HG03521 (cell line): ENCODE results near the gene DBN1.

Source experiments
- ATAC-seq: cut with Tn5 transposase; IDR thresholded peaks from one replicate; pipeline ENCODE4 v1.9.1; 2021; ENCODE audit warnings: mild to moderate bottlenecking, moderate library complexity; ENCODE audit not compliant: unreplicated experiment

DBN1 gene

GRCh38 chr5:177457852-177458681 is 15.4 kb downstream of the DBN1 start:
- ATAC-seq: no peak

- peak; percentile 41 for ATAC-seq
These were observed 16.2 kb downstream of the DBN1 start for GRCh38 chr5:177456976-177457851.

- ATAC-seq: no peak
These were observed 16.9 kb downstream of the DBN1 start for GRCh38 chr5:177456591-177456964.

- ATAC-seq: peak; percentile 0
These were observed 17.5 kb downstream of the DBN1 start for GRCh38 chr5:177455661-177456590.

- ATAC-seq: peak; percentile 42
These were observed 18.3 kb downstream of the DBN1 start for GRCh38 chr5:177455036-177455660.

- peak; percentile 53 for ATAC-seq
These were observed 18.9 kb downstream of the DBN1 start for GRCh38 chr5:177454397-177455035.

- no peak for ATAC-seq
These were observed 19.5 kb downstream of the DBN1 start for GRCh38 chr5:177453852-177454396.

GRCh38 chr5:177452688-177453638 is 20.5 kb downstream of the DBN1 start:
- no peak for ATAC-seq

- ATAC-seq: no peak
These were observed 22.6 kb downstream of the DBN1 start for GRCh38 chr5:177450667-177451424.

GRCh38 chr5:177449140-177450061 is 24.0 kb downstream of the DBN1 start:
- ATAC-seq: no peak

GRCh38 chr5:177448244-177448950 is 25.0 kb downstream of the DBN1 start:
- ATAC-seq: no peak

GRCh38 chr5:177447611-177448243 is 25.7 kb downstream of the DBN1 start:
- no peak for ATAC-seq

GRCh38 chr5:177447066-177447610 is 26.3 kb downstream of the DBN1 start:
- ATAC-seq: peak; percentile 40

GRCh38 chr5:177446200-177447065 is 27.0 kb downstream of the DBN1 start, which contains the start of gene PRR7:
Gene PRR7 (plus strand): TSS chr5:177446814. CDS start chr5:177455068, 8,254 bp downstream.
- peak; percentile 36 for ATAC-seq
